WTC11 (cell line): Measurements from ENCODE around the gene P3H2.

Experiments used
- ETV6 ChIP-seq: sonication (generic); formaldehyde crosslinking; IDR thresholded peaks from 2 replicates; pipeline ENCODE4 v1.8.1; 2022; ENCODE audit warnings: mild to moderate bottlenecking, missing genetic modification reagents
- ZNF263 ChIP-seq: sonication (generic); formaldehyde crosslinking; IDR thresholded peaks from 2 replicates; pipeline ENCODE4 v1.8.1; 2022; ENCODE audit warnings: low read depth, mild to moderate bottlenecking, moderate library complexity, missing genetic modification reagents
- TF ChIP-seq, protein P1 (sequence below): fragments of 200-600 bp; IDR thresholded peaks from 2 replicates; pipeline ENCODE4 v1.8.0; 2022; ENCODE audit warnings: antibody characterized with exemption
- TF ChIP-seq, protein P2 (sequence below): sonication (generic); formaldehyde crosslinking; IDR thresholded peaks from 2 replicates; pipeline ENCODE4 v1.8.1; 2022; ENCODE audit warnings: low read depth, missing genetic modification reagents, borderline replicate concordance

DNA sequence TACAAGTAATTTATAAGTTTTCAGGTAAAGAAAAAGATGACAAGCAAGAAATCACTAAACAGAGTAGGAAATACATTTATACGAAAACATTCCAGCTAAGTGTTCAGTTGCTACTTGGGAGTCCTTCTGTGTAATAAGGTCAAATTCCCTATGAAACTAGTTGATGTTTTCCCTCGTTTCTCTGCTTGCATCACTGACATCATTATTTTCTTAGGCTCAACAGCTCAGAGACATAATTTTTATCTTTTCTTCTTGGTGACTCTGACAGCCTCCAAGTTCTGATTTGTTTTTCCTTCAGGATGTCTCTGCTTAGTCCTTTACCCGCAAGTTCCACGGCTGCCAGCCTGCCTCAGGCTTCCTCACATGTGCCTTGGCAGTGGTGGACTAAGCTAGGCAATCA lies 173.6 kb downstream of the P3H2 start:
- TF ChIP-seq ETV6 (CRISPR knock-in tag) (no peak), ZNF263 (CRISPR knock-in tag) (no peak)
- TF ChIP-seq, protein P1, sequence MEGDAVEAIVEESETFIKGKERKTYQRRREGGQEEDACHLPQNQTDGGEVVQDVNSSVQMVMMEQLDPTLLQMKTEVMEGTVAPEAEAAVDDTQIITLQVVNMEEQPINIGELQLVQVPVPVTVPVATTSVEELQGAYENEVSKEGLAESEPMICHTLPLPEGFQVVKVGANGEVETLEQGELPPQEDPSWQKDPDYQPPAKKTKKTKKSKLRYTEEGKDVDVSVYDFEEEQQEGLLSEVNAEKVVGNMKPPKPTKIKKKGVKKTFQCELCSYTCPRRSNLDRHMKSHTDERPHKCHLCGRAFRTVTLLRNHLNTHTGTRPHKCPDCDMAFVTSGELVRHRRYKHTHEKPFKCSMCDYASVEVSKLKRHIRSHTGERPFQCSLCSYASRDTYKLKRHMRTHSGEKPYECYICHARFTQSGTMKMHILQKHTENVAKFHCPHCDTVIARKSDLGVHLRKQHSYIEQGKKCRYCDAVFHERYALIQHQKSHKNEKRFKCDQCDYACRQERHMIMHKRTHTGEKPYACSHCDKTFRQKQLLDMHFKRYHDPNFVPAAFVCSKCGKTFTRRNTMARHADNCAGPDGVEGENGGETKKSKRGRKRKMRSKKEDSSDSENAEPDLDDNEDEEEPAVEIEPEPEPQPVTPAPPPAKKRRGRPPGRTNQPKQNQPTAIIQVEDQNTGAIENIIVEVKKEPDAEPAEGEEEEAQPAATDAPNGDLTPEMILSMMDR = no peak
- TF ChIP-seq, protein P2, sequence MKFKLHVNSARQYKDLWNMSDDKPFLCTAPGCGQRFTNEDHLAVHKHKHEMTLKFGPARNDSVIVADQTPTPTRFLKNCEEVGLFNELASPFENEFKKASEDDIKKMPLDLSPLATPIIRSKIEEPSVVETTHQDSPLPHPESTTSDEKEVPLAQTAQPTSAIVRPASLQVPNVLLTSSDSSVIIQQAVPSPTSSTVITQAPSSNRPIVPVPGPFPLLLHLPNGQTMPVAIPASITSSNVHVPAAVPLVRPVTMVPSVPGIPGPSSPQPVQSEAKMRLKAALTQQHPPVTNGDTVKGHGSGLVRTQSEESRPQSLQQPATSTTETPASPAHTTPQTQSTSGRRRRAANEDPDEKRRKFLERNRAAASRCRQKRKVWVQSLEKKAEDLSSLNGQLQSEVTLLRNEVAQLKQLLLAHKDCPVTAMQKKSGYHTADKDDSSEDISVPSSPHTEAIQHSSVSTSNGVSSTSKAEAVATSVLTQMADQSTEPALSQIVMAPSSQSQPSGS (CRISPR knock-in tag) = no peak
